Astrocyte of the hippocampus (primary cell): Measurements from ENCODE around the gene ATMIN.

Source experiments
- DNase-seq: peaks from one replicate; pipeline ENCODE4 v3.0.0; 2011; ENCODE audit warnings: low read depth, low spot score

The ATMIN gene, protein sequence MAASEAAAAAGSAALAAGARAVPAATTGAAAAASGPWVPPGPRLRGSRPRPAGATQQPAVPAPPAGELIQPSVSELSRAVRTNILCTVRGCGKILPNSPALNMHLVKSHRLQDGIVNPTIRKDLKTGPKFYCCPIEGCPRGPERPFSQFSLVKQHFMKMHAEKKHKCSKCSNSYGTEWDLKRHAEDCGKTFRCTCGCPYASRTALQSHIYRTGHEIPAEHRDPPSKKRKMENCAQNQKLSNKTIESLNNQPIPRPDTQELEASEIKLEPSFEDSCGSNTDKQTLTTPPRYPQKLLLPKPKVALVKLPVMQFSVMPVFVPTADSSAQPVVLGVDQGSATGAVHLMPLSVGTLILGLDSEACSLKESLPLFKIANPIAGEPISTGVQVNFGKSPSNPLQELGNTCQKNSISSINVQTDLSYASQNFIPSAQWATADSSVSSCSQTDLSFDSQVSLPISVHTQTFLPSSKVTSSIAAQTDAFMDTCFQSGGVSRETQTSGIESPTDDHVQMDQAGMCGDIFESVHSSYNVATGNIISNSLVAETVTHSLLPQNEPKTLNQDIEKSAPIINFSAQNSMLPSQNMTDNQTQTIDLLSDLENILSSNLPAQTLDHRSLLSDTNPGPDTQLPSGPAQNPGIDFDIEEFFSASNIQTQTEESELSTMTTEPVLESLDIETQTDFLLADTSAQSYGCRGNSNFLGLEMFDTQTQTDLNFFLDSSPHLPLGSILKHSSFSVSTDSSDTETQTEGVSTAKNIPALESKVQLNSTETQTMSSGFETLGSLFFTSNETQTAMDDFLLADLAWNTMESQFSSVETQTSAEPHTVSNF

DNA sequence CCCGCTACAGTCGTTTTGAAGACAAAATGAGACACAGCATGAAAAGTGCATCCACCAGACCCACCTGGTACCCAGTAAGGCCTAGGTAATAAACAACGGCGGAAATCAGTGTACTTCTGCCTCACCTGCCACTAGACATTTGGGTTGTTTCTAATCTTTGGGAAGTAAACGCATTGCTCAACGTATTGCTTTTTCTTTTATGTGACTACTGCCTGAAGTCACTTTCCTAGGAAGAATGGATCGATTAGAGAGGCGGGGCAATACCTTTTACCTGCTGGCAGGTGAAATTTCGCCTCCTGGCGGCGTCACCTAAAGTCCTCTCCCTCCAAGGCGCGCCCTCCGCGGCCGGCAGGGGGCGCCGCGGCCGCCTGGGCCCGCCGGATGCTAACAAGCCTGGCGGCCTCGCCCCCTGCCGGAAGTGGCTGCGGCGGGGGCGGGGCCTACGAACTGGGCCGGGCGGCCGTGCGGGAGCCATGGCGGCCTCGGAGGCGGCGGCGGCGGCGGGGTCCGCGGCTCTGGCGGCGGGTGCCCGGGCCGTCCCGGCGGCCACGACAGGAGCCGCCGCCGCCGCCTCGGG is at the start of gene ATMIN:
Gene ATMIN (plus strand): TSS at position 445 of the 577 bp plus-strand sequence. CDS start 29 bp downstream, at position 474.
- DNase-seq, result peak; percentile 96

DNA sequence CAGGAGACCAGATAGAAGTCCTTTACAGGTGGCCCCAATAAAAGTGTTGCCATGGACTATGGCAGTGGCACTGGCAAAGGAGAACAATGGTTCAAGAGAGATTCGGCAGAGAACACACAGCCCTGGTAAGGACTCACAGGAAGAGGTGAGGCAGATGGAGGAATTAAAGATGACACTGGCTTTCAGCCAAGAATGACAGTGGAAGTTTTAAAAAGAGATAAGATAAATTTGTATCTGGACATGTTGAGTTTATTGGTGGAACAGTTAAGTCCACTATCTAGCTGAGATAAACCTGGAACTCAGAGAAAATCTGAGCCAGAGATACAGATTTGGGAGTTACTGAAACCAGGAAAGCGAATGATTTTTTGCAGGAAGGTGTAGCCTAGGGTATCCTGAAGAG is 49.1 kb upstream of the ATMIN start:
- DNase-seq, result no peak

DNA sequence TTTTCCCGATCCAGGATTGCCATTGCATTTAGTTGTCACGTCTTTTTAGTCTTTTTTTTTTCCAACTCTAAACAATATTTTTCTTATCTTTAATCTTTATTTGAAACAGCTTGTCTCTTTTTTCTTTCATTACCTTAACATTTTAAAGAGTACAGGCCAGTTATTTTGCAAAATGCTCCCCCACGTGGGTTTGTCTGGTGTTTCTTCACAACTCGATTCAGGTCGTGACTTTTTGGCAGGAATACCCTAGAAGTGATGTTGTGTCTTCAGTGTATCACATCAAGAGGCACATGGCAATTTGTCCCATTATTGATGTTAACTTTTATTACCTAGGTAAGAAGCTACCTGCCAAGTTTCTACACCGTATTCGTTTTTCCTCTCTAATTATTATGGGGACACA is 46.9 kb upstream of the ATMIN start:
- DNase-seq, result no peak

DNA sequence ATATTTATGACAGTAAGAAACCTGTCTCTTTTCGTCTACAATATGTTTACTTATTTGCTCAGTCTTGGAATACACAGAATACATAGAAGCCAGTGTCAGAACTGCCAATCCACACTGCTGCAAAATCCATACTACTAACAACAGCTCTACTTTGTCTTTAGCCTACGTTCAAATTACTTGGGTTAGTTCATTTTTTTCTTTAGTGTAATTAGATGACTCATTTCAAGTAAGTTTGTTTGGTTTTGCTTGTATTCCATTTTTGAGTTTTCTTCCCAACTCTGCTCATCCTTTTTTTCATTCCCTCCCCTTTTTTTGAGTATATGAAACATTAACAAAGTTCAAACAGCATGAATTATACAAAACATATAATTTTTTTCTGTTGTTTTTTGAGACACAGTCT is 45.8 kb upstream of the ATMIN start:
- no peak for DNase-seq

DNA sequence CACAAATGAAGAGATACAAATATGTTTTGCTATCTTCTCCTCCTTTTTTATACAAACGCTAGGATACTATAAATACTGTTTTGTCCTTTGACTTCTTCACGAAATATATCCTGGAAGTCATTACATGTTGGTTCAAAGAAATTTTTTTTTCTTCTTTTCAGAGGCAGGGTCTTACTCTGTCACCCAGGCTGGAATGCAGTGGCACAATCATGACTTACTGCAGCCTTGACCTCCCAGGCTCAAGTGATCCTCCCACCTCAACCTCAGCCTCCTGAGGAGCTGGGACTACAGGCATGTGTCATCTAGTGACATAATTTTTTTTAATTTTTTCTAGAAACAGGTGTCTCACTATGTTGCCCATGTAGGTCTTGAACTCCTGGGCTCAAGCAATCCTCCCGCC is 45.1 kb upstream of the ATMIN start:
- DNase-seq, result no peak

DNA sequence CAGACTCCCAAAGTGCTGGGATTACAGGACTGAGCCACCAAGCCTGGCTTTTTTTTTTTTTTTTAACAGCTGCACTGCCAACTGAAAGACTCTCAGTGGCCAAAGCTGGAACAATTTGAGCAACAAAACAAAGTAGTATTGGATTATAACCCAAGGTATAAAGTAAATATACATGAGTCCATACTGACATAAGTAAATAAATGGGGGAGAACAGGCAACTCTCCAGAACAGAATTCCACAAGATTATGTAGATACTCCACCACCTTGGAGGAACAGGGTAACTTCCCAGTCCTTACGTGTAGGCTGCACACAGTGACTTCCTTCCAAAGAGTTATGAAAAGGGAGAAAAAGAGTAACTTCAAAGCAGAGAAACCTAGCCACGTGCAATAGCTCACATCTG is 44.7 kb upstream of the ATMIN start:
- no peak for DNase-seq

DNA sequence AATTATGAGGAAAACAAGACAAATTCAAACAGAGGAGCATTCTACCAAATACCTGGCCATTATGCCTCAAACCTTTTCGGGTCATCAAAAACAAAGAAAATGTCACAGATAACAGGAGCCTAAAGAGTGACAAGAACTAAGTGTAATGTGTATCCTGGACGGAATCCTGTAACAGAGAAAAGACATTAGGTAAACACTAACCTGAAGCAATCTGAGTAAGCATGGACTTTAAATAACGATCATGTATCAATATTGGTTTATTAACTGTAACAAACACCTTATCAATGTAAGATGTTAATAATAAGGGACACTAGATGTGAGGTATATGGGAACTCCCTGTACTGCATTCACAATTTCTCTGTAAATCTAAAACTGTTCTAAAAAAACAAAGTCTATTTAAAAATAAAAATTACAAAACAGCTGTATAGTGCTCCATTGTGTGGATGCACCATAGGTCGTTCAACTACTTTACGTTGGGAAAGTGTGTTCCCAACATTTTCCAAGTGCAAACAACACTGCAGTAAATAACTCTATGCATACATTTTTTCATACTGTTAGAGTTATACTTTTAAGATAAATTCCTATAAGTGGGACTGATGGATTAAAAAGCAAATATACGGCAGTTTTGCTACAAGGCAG is 43.7 kb upstream of the ATMIN start:
- DNase-seq, result no peak

DNA sequence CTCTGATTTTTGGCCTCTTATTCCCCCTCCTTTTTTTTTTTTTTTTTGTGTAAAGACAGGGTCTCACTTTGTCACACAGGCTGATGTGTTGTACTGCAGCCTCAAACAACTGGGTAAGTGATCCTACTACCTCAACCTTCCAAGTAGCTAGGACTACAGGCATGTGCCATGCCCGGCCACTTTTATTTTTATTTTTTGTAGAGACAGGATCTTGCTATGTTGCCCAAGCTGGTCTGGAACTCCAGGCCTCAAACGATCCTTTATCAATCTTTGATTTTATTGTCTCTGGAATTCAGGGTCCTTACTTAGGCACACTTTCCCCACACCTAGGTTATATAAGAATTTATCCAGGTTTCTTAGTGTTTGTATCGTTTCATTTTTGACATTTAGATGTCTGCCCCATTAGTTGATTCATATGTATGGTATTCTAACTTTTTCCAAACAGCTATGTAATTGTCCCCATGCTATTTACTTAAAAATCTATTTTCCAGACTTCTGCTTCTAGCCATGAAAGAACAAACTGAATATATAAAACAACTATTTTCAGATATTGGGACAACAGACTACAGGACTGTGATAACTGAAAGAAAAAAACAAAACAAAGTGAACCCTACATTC is 42.9 kb upstream of the ATMIN start:
- DNase-seq, result no peak

DNA sequence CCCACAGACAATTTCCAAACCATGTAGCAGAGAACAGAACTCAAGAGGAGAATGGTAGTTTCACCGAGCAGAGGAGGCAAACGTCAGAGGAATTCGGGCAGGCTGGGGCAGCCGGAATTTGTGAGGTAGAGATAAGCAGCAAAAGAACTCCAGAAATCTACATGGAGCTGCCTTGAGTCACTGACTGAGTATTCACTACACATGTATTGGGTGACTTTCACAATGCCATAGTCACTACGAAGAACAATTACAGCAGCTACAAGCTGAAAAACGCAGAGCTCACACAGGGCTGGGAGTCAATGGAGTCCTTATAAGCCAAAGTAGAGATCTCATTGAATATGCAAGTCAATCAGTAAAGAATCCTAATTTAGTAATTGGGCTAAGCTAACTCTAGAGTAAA is 42.3 kb upstream of the ATMIN start:
- DNase-seq, result peak; percentile 95

DNA sequence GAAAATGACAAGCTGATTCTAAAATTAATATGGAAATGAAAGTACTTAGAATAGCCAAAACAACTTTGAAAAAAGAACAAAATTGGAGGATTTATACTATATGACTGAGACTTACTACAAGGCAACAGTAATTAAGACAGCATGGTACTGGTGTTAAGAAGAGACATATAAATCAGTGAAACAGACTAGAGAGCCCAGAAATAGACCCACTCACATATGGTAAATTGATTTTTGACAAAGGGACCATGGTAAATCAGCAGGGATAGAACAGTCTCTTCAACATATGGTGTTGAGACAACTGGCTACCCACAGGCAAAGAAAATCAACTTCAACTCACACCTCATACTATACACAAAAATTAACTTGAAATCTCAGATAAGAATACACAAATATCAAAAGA is 41.8 kb upstream of the ATMIN start:
- no peak for DNase-seq

DNA sequence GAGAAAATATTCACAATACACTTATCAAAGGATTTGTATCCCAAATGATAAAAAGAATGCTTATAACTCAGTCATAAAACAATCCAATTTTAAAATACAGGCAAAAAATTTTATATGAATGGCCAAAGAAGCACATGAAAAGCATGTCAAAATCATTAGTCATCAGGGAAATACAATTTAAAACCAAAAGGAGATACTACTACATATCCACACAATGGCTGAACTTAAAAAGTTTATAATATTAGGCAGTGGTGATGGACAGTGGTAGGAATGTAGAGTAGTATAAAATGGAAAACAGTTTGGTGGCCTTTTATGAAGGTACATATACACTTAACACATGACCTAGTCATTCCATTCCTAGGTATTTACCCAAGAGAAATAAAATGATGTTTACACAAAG is 41.2 kb upstream of the ATMIN start:
- DNase-seq, result no peak

DNA sequence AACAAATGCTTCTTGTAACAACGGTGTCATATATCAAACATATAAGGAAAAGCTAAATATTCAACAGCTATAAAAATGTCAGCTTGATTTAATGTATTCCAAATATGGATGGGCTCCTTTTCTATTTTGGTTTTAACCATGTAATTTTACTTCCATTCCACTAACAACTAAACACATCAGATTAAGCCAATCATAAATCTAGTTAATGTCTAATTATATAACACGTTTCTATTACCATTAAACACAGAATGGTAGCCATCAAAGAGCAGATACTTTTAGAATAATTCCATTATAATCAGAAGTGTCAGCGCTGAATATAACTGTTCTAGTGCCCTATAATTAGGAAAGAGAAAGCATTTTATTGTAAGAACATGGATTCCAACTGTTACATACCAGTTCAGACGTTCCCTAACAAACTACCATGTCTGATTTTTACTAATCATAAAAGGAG is 38.9 kb upstream of the ATMIN start:
- DNase-seq, result no peak

DNA sequence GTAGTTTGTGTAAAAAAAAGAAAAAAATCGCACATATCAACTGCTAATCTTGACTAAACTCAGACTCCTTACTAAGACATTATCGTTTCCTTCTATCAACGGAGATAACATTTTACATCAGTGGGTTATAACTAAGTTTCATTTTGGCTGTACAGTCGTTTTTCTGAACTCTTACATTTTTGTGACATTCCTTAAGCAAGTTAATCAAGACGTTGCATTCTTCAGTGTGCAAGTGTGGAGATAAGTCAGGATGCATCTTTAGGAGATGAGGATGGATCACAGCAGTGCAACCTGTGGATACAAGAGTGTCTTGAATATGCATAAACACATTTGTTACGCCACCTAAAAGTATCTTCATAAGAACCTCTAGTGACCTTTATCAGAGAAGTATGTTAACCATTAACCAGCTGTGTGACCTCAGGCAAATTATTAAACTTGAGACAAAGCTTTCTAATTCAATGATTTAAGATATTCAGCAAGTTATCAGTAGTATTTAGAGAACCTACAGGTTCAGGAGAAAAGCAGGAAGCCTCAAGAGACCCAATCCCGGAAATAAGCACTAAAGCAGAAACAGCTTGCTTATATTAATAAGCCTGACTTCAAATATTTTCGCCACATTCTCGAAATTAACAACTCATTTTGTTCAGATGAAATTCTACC is 38.4 kb upstream of the ATMIN start:
- no peak for DNase-seq

DNA sequence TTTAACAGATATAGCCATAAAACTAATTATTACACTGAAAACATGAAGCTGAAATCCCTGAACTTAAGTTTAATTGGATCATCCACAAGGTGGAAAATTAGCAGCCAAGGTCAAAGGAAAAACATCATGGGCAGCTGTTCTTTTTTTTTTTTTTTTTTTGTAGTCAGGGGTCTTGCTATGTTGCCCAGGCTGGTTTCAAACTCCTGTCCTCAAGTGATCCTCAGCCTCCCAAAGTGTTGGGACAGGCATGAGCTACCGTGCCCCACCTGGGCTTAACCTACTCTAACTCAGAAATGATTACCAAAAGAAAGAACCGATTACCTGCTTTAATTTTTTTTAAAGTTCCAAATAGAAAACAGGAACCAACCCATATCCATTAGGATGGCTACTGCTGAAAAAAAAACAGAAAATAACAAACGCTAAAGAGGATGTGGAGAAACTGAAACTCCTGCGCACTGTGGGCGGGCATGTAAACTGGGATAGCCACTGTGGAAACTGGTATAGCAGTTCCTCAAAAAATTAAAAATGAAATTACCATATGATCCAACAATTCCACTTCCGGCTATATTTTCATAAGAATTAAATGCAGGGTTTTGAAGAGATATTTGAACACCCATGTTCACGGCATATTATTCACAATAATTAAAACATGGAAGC is 37.5 kb upstream of the ATMIN start:
- DNase-seq, result no peak

DNA sequence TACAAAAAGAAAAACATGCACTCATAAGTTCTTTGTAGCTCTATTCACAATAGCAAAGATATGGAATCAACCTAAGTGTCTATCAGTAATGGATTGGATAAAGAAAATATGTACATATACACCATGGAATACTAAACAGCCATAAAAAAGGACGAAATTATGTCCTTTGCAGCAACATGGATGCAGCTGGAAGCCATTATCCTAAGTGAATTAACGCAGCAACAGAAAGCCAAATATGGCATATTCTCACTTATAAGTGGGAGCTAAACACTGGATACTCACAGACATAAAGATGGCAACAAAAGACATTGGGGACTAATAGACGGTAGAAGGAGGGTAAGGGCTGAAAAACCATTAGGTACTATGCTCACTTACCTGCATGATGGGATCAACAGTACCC is 34.8 kb upstream of the ATMIN start:
- no peak for DNase-seq

DNA sequence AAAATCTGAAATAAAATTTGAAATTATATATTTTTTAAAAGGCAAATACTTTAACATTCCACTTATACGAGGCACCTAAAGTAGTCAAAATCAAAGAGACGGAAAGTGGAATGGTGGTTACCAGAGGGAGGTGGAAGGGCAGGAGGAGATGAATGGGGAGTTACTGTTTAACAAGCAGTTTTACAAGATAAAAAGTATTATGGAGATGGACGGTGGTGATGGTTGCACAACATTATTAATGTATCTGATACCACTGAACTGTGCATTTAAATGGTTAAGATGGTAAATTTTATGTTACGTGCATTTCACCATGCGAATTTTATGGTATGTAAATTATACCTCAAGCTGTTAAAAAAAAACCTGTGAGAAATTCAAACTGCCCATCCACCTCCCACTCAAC is 34.3 kb upstream of the ATMIN start:
- no peak for DNase-seq

DNA sequence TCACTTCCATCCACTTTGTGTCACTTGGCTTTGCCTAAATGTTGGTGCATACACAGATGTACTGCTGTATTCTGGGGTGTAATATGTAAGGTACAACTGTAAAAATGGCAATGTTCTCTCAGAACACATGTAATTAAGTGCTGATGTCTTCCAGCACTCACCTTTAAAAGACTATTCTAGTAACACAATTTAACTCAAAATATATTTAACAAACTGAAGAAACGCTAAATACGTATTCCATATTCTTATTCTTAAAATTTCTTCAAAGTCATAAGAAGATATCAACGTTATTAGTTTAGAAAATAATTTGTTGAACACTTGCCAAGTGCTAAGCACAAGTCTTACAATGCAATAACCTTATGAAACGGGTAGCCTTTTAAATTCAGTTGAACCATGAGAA is 32.6 kb upstream of the ATMIN start:
- no peak for DNase-seq

DNA sequence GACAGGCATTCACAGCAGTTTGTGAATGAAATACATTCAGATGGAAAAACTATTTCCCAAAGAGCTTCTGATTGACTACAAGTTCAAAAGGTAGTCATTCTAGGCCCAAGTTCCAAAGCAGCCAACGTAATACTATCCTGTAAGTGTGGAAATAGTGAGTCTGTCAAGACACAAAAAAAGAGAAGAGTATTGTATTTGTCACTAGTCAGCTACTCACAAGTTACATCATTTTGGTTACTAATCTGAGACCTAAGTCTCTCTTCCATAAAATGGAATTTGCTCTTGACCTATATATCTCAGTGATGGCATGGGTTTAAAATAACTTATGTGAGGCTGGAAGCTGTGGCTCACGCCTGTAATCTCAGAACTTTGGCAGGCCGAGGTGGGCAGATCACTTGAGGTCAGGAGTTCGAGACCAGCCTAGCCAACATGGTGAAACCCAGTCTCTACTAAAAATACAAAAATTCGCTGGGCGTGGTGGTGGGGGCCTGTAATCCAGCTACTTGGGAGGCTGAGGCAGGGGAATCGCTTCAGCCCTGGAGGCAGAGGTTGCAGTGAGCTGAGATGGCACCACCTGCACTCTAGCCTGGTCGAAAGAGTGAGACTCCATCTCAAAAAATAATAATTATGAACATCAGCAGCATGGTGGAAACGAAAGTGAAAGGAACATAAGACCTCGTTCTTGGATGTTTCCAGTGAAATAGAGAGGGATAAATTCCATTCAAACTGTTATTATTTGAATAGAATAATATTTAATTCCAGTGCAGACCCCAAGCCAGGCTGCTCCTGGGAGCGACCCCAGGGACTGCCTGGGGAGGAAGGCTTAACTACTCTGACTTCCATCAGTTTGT is 31.8 kb upstream of the ATMIN start:
- DNase-seq, result no peak

DNA sequence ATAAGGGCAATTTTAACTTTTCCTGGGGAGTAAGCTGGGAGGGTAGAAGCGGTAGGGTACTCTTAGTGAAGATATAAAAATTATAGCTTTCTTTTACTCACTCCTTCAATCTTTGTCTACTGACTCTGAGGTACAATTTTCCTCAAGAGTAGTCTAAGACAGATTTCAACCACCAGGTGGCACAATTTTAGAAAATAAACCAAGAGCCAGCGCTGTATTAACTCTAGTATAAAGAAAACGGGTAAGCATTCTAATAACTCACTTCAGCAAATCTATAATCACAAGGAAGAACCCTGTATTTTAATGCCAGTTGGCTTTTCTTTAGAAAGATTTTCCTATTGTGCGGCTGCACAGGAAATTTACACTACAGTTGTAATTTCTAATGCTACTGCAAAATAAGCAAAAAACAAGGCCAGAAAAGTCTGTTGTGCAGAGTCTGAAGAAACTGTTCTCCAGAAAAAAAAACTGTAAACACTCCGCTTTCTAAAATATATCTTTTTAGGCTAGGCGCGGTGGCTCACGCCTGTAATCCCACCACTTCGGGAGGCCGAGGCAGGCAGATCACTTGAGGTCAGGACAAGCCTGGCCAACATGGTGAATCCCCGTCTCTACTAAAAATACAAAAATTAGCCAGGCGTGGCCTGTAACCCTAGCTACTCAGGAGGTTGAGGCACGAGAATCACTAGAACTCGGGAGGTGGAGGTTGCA is 30.8 kb upstream of the ATMIN start:
- DNase-seq, result peak; percentile 74
